SKM-1 (cell line): ENCODE results near the gene CLDN34.

Source experiments
- DNase-seq: peaks from one replicate; lab custom pipeline; 2025; ENCODE audit not compliant: unreplicated experiment; lab: John Stamatoyannopoulos, UW

Gene CLDN34, protein sequence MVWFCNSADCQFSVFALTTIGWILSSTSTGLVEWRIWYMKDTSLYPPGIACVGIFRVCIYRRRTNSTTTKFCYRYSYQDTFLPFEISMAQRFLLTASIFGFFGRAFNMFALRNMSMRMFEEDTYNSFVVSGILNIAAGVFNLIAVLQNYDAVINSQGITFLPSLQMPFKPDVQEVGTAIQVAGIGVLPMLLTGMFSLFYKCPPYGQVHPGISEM

DNA sequence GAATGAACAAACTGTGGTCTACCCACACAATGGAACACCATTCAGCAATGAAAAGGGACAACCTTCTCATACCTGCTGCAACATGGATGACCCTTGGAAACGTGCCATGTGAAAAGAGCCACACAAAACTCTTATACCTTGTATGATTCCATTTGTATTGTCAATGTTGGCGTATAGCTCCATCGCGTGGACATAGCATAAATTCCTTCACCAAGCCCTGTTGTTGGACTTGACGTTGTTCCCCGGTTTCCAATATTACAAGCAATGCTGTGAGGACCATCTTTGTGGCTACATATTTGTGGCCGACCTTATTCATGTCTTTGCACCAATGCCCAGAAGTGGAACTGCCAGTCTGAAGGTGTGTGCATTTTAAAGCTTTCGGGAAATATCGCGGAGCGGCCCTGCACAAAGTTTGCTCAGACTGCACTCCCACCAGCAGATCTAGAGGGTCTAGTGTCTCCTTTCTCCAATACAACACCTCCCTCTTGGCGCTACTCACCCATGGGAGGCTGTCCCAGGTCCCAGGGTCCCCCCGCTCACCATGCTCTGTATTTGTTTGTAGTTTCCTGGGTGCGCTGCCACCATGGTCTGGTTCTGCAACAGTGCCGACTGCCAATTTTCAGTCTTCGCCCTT lies at the start of gene CLDN34:
Gene CLDN34, plus strand, starts transcription at position 584 of the 634 bp plus-strand sequence. Its CDS starts 0 bp downstream, at position 584.
- no peak for DNase-seq

- no peak for DNase-seq
Measured at GRCh38 chrX:9917861-9918260, 49.3 kb upstream of the CLDN34 start.

DNA sequence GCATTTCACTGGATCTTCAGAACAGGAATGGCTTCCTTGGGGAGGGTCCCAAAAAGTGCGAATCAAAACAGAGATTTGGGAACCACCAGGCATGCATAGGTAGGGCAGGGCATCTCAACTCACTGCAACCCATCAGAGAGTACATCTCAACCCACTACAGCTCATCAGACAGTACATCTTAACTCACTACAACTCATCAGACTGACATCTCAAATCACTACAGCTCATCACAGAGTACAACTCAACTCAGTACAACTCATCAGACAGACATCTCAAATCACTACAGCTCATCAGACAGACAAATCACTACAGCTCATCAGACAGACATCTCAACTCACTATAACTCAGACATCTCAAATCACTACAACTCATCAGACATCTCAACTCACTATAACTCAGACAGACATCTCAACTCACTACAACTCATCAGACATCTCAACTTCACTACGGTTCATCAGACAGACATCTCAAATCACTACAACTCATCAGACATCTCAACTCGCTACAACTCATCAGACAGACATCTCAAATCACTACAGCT lies 47.5 kb upstream of the CLDN34 start:
- no peak for DNase-seq

GRCh38 chrX:9921407-9921806 lies 45.8 kb upstream of the CLDN34 start:
- no peak for DNase-seq

DNA sequence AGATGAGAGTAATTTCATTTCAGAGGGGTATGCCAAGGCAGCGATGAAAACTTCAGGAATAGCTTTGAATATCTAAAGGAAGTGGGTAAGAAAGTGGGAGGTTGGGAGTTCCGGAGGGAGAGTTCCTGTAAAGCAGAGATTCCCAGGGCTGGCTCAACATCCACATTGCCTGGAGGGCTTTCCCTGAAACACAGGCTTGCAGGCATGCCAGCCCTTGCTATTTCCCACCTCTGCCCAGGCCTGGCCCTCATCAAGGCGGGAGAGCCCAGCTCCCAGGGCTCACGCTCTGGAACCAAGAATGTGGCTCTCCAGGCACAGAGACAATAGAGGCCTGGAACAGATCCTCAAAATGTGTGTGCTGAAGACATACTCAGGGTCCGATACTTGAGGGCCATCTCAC lies 43.8 kb upstream of the CLDN34 start:
- DNase-seq = no peak

DNA sequence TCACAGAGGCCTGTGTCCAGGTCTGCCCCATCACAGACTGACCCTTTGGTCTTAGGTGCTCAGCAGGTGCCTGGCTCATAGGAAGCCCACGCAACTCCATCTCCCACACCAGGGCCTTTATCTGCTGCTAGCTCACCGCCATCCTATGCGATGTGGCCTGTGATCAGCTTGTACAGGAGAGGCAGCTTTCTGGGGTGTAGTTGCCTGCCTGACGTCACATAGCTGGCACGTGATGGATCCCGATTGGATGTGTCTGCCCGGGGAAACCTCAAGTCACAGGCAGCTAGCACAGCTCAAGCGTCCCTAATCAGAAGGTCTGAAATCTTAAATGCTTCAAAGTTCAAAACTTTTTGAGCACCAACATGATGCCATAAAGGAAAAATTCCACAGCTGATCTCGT lies 41.2 kb upstream of the CLDN34 start:
- no peak for DNase-seq

- DNase-seq = no peak
Measured at GRCh38 chrX:9927698-9928482, 39.3 kb upstream of the CLDN34 start.

- no peak for DNase-seq
Measured at GRCh38 chrX:9935436-9935835, 31.7 kb upstream of the CLDN34 start.

DNA sequence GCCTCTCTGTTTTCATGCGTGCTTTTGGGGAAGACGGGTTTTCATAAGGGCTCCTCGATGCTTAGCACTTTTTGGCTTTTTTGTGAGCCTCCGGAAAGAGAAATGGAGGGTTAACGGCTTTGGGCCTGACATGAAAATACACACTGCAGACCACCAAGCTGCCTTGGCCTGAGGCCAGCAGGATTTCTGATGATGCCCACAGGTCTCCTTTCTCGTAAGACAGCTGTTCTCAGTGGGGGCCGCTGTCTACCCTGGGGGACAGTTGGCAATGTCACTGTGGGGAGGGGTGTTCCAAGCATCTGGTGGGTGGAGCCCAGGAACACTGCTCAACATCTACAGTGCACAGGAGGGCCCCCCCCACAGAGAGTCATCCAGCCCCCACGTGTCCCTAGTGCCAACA lies 29.4 kb upstream of the CLDN34 start:
- no peak for DNase-seq

DNA sequence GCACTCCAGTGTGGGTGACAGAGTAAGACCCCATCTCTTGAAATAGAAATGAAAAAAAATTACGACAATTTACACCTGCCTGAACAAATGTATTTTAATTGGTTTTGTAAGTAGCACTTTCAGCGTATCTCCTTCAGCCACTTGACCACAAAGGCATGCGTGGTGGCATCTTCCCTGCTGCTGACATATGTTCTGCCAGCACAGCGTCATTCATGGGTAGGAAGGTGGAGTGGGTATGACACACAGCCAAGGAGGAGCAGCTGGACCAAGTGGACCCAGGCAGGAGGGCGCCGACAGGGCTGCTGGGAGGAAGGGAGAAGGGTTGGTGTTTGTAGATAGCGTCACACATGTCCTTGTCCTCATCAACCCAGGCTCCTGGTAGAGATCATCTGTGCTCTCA lies 28.6 kb upstream of the CLDN34 start:
- no peak for DNase-seq

- DNase-seq = no peak
Measured at GRCh38 chrX:9940421-9940820, 26.7 kb upstream of the CLDN34 start.

DNA sequence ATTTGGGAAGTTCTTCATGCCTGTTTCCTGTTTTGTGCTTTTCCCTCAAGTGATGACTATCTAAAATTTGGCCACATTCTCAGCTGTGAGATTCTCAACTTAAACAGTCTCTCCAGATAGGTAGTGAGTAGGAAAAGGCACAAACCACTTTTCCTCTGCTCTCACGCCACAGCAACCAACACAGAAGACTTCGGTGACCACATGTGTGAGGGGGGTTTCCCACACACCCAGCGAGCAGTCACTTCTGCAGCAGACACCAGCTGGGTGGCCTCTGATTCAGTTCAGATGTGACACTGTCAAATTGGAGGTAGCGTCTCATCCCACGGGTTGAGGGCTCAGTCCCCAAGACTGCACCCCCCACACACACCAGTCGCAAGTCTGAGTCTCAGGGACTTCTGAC lies 25.1 kb upstream of the CLDN34 start:
- DNase-seq = no peak

GRCh38 chrX:9943420-9943819 lies 23.7 kb upstream of the CLDN34 start:
- no peak for DNase-seq

- no peak for DNase-seq
Measured at GRCh38 chrX:9947131-9947794, 19.9 kb upstream of the CLDN34 start.

GRCh38 chrX:9948406-9948805 lies 18.8 kb upstream of the CLDN34 start:
- DNase-seq = no peak

DNA sequence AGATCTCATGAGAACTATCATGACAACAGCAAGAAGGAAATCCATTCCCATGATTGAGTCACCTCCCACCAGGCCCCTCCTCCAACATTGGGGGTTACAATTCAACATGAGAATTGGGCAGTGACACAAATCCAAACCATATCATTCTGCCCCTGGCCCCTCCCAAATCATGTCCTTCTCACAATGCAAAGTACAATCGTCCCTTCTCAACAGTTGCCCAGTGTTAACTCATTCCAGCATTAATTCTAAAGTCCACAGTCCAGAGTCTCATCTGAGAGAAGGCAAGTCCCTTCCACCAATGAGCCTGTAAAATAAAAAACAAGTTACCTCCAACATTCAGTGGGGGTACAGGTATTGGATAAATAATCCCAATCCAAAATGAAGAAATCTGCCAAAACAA lies 14.9 kb upstream of the CLDN34 start:
- no peak for DNase-seq

DNA sequence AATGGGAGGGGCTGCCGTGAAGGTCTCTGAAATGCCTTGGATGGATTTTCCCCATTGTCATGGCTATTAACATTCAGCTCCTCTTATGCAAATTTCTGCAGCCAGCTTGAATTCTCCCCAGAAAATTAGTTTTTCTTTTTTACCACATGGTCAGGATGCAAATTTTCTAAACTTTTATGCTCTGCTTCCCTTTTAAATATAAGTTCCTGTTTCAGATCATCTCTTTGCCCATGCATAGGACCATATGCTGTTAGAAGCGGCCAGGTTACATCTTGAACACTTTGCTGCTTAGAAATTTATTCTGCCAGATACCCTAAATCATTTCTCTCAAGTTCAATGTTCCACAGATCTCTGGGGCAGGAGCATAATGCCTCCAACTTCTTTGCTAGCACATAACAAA lies 13.8 kb upstream of the CLDN34 start:
- no peak for DNase-seq

GRCh38 chrX:9955506-9955905 lies 11.7 kb upstream of the CLDN34 start:
- no peak for DNase-seq

DNA sequence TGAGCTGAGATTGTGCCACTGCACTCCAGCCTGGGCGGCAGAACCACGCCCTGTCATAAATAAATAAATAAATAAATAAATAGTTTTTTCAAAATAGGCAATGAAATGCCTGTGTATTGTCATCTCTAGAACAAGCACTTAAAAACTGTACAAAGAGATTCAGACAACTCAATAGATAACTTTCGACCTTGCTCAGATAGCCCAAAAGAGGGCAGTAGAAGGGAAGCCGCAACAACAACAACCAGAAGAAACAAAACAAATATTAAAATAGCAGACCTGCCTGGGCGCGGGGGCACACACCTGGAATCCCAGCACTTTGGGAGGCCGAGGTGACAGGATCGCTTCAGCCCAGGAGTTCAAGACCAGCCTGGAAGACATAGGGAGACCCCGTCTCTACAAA lies 9.4 kb upstream of the CLDN34 start:
- no peak for DNase-seq

GRCh38 chrX:9958183-9958582 lies 9.0 kb upstream of the CLDN34 start:
- DNase-seq = no peak

DNA sequence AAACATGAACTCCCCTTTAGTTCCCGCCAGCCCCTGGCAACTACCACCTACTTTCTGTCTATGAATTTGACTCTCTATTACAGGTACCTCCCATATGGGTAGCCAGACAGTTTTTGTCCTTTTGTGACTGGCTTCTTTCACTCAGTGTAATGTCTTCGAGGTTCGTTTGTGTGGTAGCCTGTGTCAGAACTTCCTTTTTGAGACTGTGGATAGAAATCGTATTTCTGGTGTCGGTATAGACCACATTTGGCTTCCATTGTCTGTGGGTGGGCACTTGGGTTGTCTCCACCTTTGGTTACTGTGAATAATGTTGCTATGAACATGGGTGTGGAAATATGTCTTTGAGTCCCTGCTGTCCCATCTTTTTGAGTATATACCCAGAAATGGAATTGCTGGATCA lies 5.4 kb upstream of the CLDN34 start:
- no peak for DNase-seq

GRCh38 chrX:9977635-9978034 lies 10.5 kb downstream of the CLDN34 start:
- no peak for DNase-seq
